Stomach (tissue), 9 donors: ENCODE measurements around the gene IL32. TPM values are rescaled to one million over a fixed set of nuclear protein-coding genes. Genes with fewer than 3 reads are reported as not detected.
"Not testable (repeated sequence)": the region's sequence is repeated elsewhere in the genome, so short reads cannot be mapped to it uniquely, and the experiment has no call there.

Experiments used
- DNase-seq, 2 donors: peaks; one replicate each; pipeline versions ENCODE4 v3.0.0 to v3.0.0-alpha.2; 2013 to 2019
- H3K27ac ChIP-seq, 5 donors: fragments of 200-600 bp in 4 of 5; sonication (generic) in 4 of 5; one replicate each; pipeline ENCODE4 v1.5.1; 2013 to 2019; ENCODE audit warnings: mild to moderate bottlenecking in 1 of 5, moderate library complexity in 1 of 5
- H3K27me3 ChIP-seq, 3 donors: fragments of 200-600 bp; sonication (generic); one replicate each; pipeline ENCODE4 v1.5.1; 2017 to 2019; ENCODE audit warnings: mixed run types in 1 of 3
- H3K36me3 ChIP-seq, 4 donors: fragments of 200-600 bp; sonication (generic); 1 replicate in 3 of 4; 2 replicates in 1 of 4; pipeline ENCODE4 v1.5.1; 2016 to 2019
- H3K4me1 ChIP-seq, 4 donors: fragments of 200-600 bp; sonication (generic); one replicate each; pipeline ENCODE4 v1.5.1; 2016 to 2019
- H3K4me3 ChIP-seq, 4 donors: fragments of 200-600 bp; sonication (generic) in 3 of 4; one replicate each; pipeline ENCODE4 v1.5.1; 2016 to 2019; ENCODE audit warnings: mild to moderate bottlenecking in 1 of 4
- H3K9me3 ChIP-seq, 4 donors: fragments of 200-600 bp; sonication (generic); one replicate each; pipeline ENCODE4 v1.5.1; 2016 to 2019
- CTCF ChIP-seq, 7 experiments: fragments of 450-650 bp in 4 of 7; fragments of 200-600 bp in 3 of 7; sonication (generic) in 3 of 7; IDR thresholded peaks; one replicate each; pipeline ENCODE4 v1.5.1; 2016 to 2019; ENCODE audit warnings: antibody characterized with exemption in 7 of 7, control low read depth in 2 of 7, mild to moderate bottlenecking in 1 of 7
- EP300 ChIP-seq: sonication (generic); formaldehyde crosslinking; IDR thresholded peaks from one replicate; pipeline ENCODE4 v1.6.1; 2017; ENCODE audit warnings: antibody characterized with exemption
- POLR2A ChIP-seq, 4 donors: fragments of 450-650 bp; IDR thresholded peaks; one replicate each; pipeline ENCODE4 v1.6.1; 2016; ENCODE audit warnings: antibody characterized with exemption in 4 of 4, control low read depth in 2 of 4, mild to moderate bottlenecking in 1 of 4, moderate library complexity in 1 of 4
- POLR2AphosphoS5 ChIP-seq, 3 donors: sonication (generic); formaldehyde crosslinking; IDR thresholded peaks; one replicate each; pipeline ENCODE4 v1.6.1; 2016; ENCODE audit warnings: antibody characterized with exemption in 3 of 3
- WGBS, 5 donors: extraction: QIAGEN DNeasy Blood & Tissue Kit in 3 of 5; methylation state at CpG; one replicate each; pipeline versions ENCODE4 v1.1.5 to v1.1.7; 2013 to 2018; 5-methylcytosine and 5-hydroxymethylcytosine counted together
- intact Hi-C: fragments of 100-400 bp; cut with DNase I; formaldehyde crosslinking; loops from one replicate; pipeline ENCODE4 v1.15.1; 2023; ENCODE audit warnings: low total_unique reads
- polyA plus RNA-seq, 3 donors: library from polyadenylated mRNA; stranded (reverse); fragments of 200-250 nt; gene quantifications; one replicate each; pipeline ENCODE4 v1.2.3, GENCODE V29; 2013
- total RNA-seq, 5 donors: library from RNA; depleted of rRNA; stranded (reverse); fragments of >200 nt; gene quantifications; one replicate each; pipeline versions ENCODE4 v1.1.0 to v1.2.3, GENCODE V29; 2014 to 2016
- donor health status: healthy with polysubstance abuse.
- donor health status: Bipolar disorder and iron deficiency.
- donor health status: healthy.

Gene IL32
- total and polyA plus RNA-seq, 8 donors, result 9.9 to 504 (median 75.7) TPM

DNA sequence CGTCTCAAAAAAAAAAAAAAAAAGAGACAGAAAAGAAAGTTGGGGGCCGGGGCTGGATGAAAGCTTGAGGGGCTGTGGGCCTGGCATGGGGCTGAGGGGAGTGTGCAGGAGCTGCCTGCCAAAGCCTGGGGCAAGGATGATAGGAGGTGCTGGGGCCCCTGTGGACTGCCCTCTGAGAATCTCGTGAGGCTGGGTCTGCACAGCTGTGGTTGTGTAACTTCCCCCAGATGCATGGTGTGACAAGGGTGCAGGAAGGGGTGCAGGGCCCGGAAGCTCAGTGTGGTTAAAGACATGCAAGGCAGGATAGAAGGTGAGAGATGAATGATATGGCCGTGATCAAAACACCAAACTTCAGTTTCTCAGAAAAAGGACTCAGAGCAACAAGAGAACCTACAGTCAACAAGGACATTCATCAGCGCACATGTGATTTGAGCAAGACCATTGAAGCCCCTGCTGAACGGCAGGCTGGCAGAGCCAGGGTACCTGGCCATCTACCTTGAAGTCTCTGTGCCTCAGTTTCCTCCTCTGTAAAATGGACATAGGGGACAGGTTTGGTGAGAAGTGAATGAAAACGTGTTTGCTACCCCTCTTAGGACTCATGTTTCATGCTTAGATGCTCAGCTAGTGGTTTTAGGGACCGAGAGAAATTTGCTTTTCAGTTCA is 9.6 kb downstream of the IL32 start:
- peaks cover 0 to 12% (median 0%) of the 10 kb centered on the region in 3 donors for H3K27me3 ChIP-seq
- no peak overlapping the region for H3K4me3 ChIP-seq
- no peaks in the 10 kb centered on the region for H3K9me3 ChIP-seq
- no peaks in the 10 kb centered on the region for H3K36me3 ChIP-seq
- intact Hi-C loops, result no loop called here
- peak overlapping the region; percentile 37 to 61 (median 49) for H3K27ac ChIP-seq
- 48 to 64% (median 55%) methylated on average over 8 to 9 of the region's 9 CpGs for WGBS, 5 donors
- peak; percentile 46 to 63 for DNase-seq
- peaks cover 0 to 17% (median 8%) of the 10 kb centered on the region in 4 donors for H3K4me1 ChIP-seq
- TF ChIP-seq EP300, result no peak
- TF ChIP-seq POLR2A (IDR thresholded peaks at IDR 0.05), result no peak
- no peak for TF ChIP-seq POLR2AphosphoS5 (IDR thresholded peaks at IDR 0.05)
- no peak for TF ChIP-seq CTCF (IDR thresholded peaks at IDR 0.05)

GRCh38 chr16:3075523-3075915 is 10.1 kb downstream of the IL32 start:
- intact Hi-C loops, result no loop called here
- no peaks in the 10 kb centered on the region for H3K36me3 ChIP-seq
- no peak overlapping the region for H3K4me3 ChIP-seq
- H3K27me3 ChIP-seq, result peaks cover 0 to 12% (median 0%) of the 10 kb centered on the region in 3 donors
- peaks cover 0 to 17% (median 8%) of the 10 kb centered on the region in 4 donors for H3K4me1 ChIP-seq
- H3K27ac ChIP-seq, result peak overlapping the region in 4 of 5 donors; percentile 37 to 61 (median 54)
- H3K9me3 ChIP-seq, result no peaks in the 10 kb centered on the region
- 25 to 39% (median 36%) methylated on average over 8 to 10 of the region's 10 CpGs for WGBS, 5 donors
- TF ChIP-seq POLR2AphosphoS5 (IDR thresholded peaks at IDR 0.05) (no peak), CTCF (IDR thresholded peaks at IDR 0.05) (no peak), EP300 (no peak), POLR2A (IDR thresholded peaks at IDR 0.05) (no peak)
- DNase-seq, result peak in 1 of 2 donors; percentile 34

GRCh38 chr16:3075946-3076345 is 10.5 kb downstream of the IL32 start:
- H3K9me3 ChIP-seq, DNase-seq, intact Hi-C loops, H3K4me3 ChIP-seq, H3K36me3 ChIP-seq: not testable (repeated sequence)
- Histone ChIP-seq H3K4me1 (peaks cover 0 to 17% (median 8%) of the 10 kb centered on the region in 4 donors), H3K27ac (peak overlapping the region in 4 of 5 donors; percentile 37 to 61 (median 54)), H3K27me3 (peaks cover 0 to 12% (median 0%) of the 10 kb centered on the region in 3 donors)
- WGBS, 5 donors, result 83 to 94% (median 85%) methylated on average over 6 of the region's 6 CpGs

DNA sequence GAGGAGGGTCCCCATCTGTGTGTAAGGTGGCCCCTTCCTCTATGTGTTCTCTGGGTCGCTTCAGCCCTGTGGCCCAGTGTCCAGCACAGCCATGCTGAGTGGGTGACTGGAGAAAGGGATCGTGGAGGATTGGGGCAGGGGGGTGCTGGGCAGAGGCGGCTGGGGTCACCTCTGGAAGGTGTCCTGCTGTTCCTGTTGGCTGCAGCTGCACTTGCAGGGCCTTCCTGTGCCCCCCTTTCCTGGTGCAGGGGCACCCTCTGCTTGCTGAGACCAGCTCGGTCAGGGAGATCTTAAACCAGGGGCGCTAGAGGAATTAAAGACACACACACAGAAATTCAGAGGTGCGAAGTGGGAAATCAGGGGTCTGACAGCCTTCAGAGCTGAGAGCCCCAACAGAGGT is 11.1 kb downstream of the IL32 start:
- Histone ChIP-seq H3K4me3 (no peak overlapping the region), H3K36me3 (no peaks in the 10 kb centered on the region), H3K9me3 (no peaks in the 10 kb centered on the region), H3K27ac (peak overlapping the region in 3 of 5 donors; percentile 37 to 61 (median 59)), H3K27me3 (peaks cover 0 to 12% (median 0%) of the 10 kb centered on the region in 3 donors), H3K4me1 (peaks cover 0 to 17% (median 8%) of the 10 kb centered on the region in 4 donors)
- intact Hi-C loops, result no loop called here
- TF ChIP-seq POLR2A (IDR thresholded peaks at IDR 0.05) (no peak), POLR2AphosphoS5 (IDR thresholded peaks at IDR 0.05) (no peak), CTCF (IDR thresholded peaks at IDR 0.05) (no peak), EP300 (no peak)
- WGBS, 5 donors, result 60 to 81% (median 62%) methylated on average over 5 to 6 of the region's 6 CpGs
- no peak for DNase-seq

DNA sequence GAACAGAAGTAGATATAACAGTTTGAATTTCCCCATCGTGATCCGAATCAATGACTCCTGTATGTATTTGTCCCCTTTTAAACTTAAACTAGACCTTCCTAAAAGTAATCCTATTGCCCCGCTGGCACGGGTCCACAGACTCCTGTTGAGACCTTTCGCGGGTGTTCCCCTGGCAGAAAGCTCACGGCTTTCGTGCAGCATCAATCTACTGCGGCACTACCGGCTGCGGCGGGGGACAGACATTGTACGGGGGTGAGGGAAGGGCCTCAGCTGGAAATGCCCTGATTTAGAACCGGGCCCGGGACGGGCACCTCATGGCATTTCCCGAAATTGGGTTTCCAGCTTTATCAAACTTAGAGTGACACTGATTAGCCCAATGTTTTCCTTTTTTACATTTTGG is 14.6 kb downstream of the IL32 start:
- no peaks in the 10 kb centered on the region for H3K36me3 ChIP-seq
- H3K4me3 ChIP-seq, result no peak overlapping the region
- DNase-seq, result no peak
- peaks cover 0 to 9% (median 7%) of the 10 kb centered on the region in 4 donors for H3K4me1 ChIP-seq
- no peak overlapping the region for H3K27ac ChIP-seq
- 84 to 89% (median 89%) methylated on average over 17 of the region's 17 CpGs for WGBS, 5 donors
- H3K27me3 ChIP-seq, result peaks cover 0 to under 1% (median 0%) of the 10 kb centered on the region in 3 donors
- TF ChIP-seq POLR2AphosphoS5 (IDR thresholded peaks at IDR 0.05), result no peak
- TF ChIP-seq CTCF (IDR thresholded peaks at IDR 0.05), result no peak
- intact Hi-C loops, result no loop called here
- H3K9me3 ChIP-seq, result no peaks in the 10 kb centered on the region

DNA sequence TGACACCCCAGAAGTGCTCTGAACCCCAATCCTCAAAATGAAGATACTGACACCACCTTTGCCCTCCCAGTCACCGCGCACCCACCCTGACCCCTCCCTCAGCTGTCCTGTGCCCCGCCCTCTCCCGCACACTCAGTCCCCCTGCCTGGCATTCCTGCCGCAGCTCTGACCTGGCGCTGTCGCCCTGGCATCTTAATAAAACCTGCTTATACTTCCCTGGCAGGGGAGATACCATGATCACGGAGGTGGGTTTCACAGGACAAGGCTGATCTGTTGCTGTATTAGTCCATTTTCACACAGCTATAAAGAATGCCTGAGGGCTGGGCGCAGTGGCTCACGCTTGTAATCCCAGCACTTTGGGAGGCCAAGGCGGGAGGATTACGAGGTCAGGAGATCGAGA is 16.5 kb downstream of the IL32 start:
- intact Hi-C loops, H3K36me3 ChIP-seq, H3K4me1 ChIP-seq, H3K4me3 ChIP-seq, H3K9me3 ChIP-seq, H3K27me3 ChIP-seq, H3K27ac ChIP-seq, DNase-seq: not testable (repeated sequence)
- 83 to 88% (median 86%) methylated on average over 13 of the region's 13 CpGs for WGBS, 5 donors

GRCh38 chr16:3083408-3083807 is 18.0 kb downstream of the IL32 start:
- H3K27me3 ChIP-seq, H3K4me3 ChIP-seq, H3K27ac ChIP-seq, H3K9me3 ChIP-seq, intact Hi-C loops, DNase-seq, H3K36me3 ChIP-seq: not testable (repeated sequence)
- H3K4me1 ChIP-seq, result peaks cover 0 to 24% (median 7%) of the 10 kb centered on the region in 4 donors
- WGBS, 5 donors, result 89 to 95% (median 93%) methylated on average over 6 to 8 of the region's 8 CpGs
